Cortex of kidney (tissue), 1 donor: Measurements from ENCODE around the gene ACTN3.
"Not testable (repeated sequence)": the region's sequence is repeated elsewhere in the genome, so short reads cannot be mapped to it uniquely, and the experiment has no call there.

ENCODE experiments used
- DNase-seq: peaks from one replicate; lab custom pipeline; 2025; lab: John Stamatoyannopoulos, UW

ACTN3 gene

GRCh38 chr11:66546368-66546965, at the start of gene ACTN3:
ACTN3 (plus strand) TSS chr11:66546903; CDS start chr11:66546938, 35 bp downstream.
- DNase-seq = no peak

- DNase-seq = no peak
Observed at GRCh38 chr11:66497206-66497605, 49.5 kb upstream of the ACTN3 start.

GRCh38 chr11:66498506-66498905, 48.2 kb upstream of the ACTN3 start:
- no peak for DNase-seq

GRCh38 chr11:66505276-66505816, 41.4 kb upstream of the ACTN3 start:
- no peak for DNase-seq

GRCh38 chr11:66509131-66509561, 37.6 kb upstream of the ACTN3 start:
- DNase-seq = no peak

- DNase-seq = no peak
Observed at GRCh38 chr11:66510271-66510989, 36.3 kb upstream of the ACTN3 start, which contains the start of gene BBS1. BBS1 (plus strand) TSS chr11:66510635; CDS start chr11:66510660, 25 bp downstream.

GRCh38 chr11:66510990-66511339, 35.7 kb upstream of the ACTN3 start:
- DNase-seq = no peak

- no peak for DNase-seq
Observed at GRCh38 chr11:66523611-66524010, 23.1 kb upstream of the ACTN3 start.

GRCh38 chr11:66524304-66525040, 22.2 kb upstream of the ACTN3 start:
- no peak for DNase-seq

GRCh38 chr11:66529069-66529468, 17.6 kb upstream of the ACTN3 start:
- DNase-seq = no peak

GRCh38 chr11:66529655-66530054, 17.0 kb upstream of the ACTN3 start:
- DNase-seq = no peak

- DNase-seq = no peak
Observed at GRCh38 chr11:66530927-66531709, 15.6 kb upstream of the ACTN3 start.

- no peak for DNase-seq
Observed at GRCh38 chr11:66531841-66532240, 14.9 kb upstream of the ACTN3 start.

GRCh38 chr11:66532784-66533183, 13.9 kb upstream of the ACTN3 start:
- no peak for DNase-seq

GRCh38 chr11:66539170-66539869, 7.4 kb upstream of the ACTN3 start:
- DNase-seq = no peak

GRCh38 chr11:66539870-66540213, 6.9 kb upstream of the ACTN3 start:
- DNase-seq = no peak

GRCh38 chr11:66540598-66540997, 6.1 kb upstream of the ACTN3 start:
- DNase-seq = not testable (repeated sequence)

GRCh38 chr11:66541892-66542291, 4.8 kb upstream of the ACTN3 start:
- DNase-seq = no peak

GRCh38 chr11:66542362-66542761, 4.3 kb upstream of the ACTN3 start:
- no peak for DNase-seq

GRCh38 chr11:66543263-66544107, 3.2 kb upstream of the ACTN3 start:
- no peak for DNase-seq
